Measurements from ENCODE around the gene ACE. TPM values are rescaled to one million over a fixed set of nuclear protein-coding genes. Genes with fewer than 3 reads are reported as not detected.

Gene ACE
- total RNA-seq, 1 experiment from 2014 or later = 7.8 TPM

GRCh38 chr17:63511331-63511730 lies 34.5 kb downstream of the ACE start:
- DNase-seq (ENCODE audit: low spot score) (no peak), ATAC-seq (no peak)
- ChIA-PET POLR2A (no interaction called here), CTCF (interaction anchor here (1.4 to 1.6 kb wide), 2 partner anchors 14 kb away, joined by 3 to 4 read pairs; no protein-coding TSS in a partner anchor)
- peaks cover 4% of the 10 kb centered on the region; the same call in 1 of the 2 replicates for H3K9me3 Mint-ChIP-seq
- no peak overlapping the region for H3K4me3 Mint-ChIP-seq
- H3K36me3 Mint-ChIP-seq = no peaks in the 10 kb centered on the region
- TF ChIP-seq MXD4 (CRISPR knock-in tag; IDR thresholded peaks at IDR 0.05; ENCODE audit: borderline replicate concordance) (no peak), ATF1 (CRISPR knock-in tag; IDR thresholded peaks at IDR 0.05) (no peak), OVOL2 (CRISPR knock-in tag; IDR thresholded peaks at IDR 0.05; ENCODE audit: borderline replicate concordance) (no peak), CDX4 (CRISPR knock-in tag; IDR thresholded peaks at IDR 0.05; ENCODE audit: borderline replicate concordance) (no peak), AFF4 (CRISPR knock-in tag; IDR thresholded peaks at IDR 0.05; ENCODE audit: borderline replicate concordance) (no peak), PREB (CRISPR knock-in tag; IDR thresholded peaks at IDR 0.05; ENCODE audit: borderline replicate concordance) (no peak), NR1H2 (CRISPR knock-in tag; IDR thresholded peaks at IDR 0.05) (no peak), SMAD4 (CRISPR knock-in tag; IDR thresholded peaks at IDR 0.05) (no peak), RORB (CRISPR knock-in tag; IDR thresholded peaks at IDR 0.05) (no peak), FOXK1 (CRISPR knock-in tag; IDR thresholded peaks at IDR 0.05) (no peak), NFATC4 (CRISPR knock-in tag; IDR thresholded peaks at IDR 0.05) (no peak), MAX (CRISPR knock-in tag; IDR thresholded peaks at IDR 0.05) (no peak), ZNF532 (CRISPR knock-in tag; IDR thresholded peaks at IDR 0.05; ENCODE audit: borderline replicate concordance) (no peak)
- H3K4me1 Mint-ChIP-seq = no peaks in the 10 kb centered on the region
- no peak overlapping the region for H3K27ac Mint-ChIP-seq
- peaks cover 4% of the 10 kb centered on the region; the same call in 1 of the 2 replicates for H3K27me3 Mint-ChIP-seq (ENCODE audit: low read depth)

- DNase-seq (ENCODE audit: low spot score) = no peak
- H3K4me1 Mint-ChIP-seq = no peaks in the 10 kb centered on the region
- CTCF ChIA-PET = interaction anchor here (1.6 kb wide), 1 partner anchor 15 kb away, joined by 4 read pairs; no protein-coding TSS in a partner anchor
- ATAC-seq = no peak
- no peak overlapping the region for H3K27ac Mint-ChIP-seq
- H3K9me3 Mint-ChIP-seq = no peaks in the 10 kb centered on the region
- no peaks in the 10 kb centered on the region; the same call in 1 of the 2 replicates for H3K27me3 Mint-ChIP-seq (ENCODE audit: low read depth)
- no peaks in the 10 kb centered on the region for H3K36me3 Mint-ChIP-seq
- no peak overlapping the region for H3K4me3 Mint-ChIP-seq
- POLR2A ChIA-PET = no interaction called here
- TF ChIP-seq FOXK1 (CRISPR knock-in tag; IDR thresholded peaks at IDR 0.05) (no peak), AFF4 (CRISPR knock-in tag; IDR thresholded peaks at IDR 0.05; ENCODE audit: borderline replicate concordance) (no peak), MYBL2 (CRISPR knock-in tag; IDR thresholded peaks at IDR 0.05) (no peak), ESRRA (CRISPR knock-in tag; IDR thresholded peaks at IDR 0.05; ENCODE audit: borderline replicate concordance) (no peak), E2F5 (CRISPR knock-in tag; IDR thresholded peaks at IDR 0.05) (no peak), HMGA2 (CRISPR knock-in tag; IDR thresholded peaks at IDR 0.05) (no peak), EMX1 (CRISPR knock-in tag; IDR thresholded peaks at IDR 0.05) (no peak), NFE2L1 (CRISPR knock-in tag; IDR thresholded peaks at IDR 0.05) (no peak)
Measured at GRCh38 chr17:63512388-63512787, 35.5 kb downstream of the ACE start.
